GF-D8 (cell line): ENCODE measurements around the gene CLIP1.
"Not testable (repeated sequence)": the region's sequence is repeated elsewhere in the genome, so short reads cannot be mapped to it uniquely, and the experiment has no call there.

Experiments
- DNase-seq: peaks from one replicate; lab custom pipeline; 2025; lab: John Stamatoyannopoulos, UW

The CLIP1 gene

DNA sequence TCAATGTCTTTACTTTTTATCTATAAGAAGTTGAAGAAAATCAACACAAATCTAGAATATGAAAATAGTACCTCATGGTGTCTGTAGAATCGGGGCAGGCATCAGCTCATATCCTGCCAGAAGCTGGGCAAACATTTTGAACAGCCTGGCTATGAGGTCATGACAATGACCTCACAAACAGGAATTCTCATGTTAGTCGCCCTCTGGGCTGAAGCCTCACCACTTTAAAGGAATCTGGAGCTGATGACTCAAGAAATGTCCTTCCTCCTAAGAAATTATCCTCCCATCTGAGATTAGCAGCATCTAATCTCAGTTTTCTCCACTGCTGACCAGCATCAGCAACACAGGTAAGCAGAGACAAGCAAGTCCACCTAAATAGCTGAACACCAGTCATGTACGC is 27.1 kb downstream of the CLIP1 start:
- DNase-seq = no peak

DNA sequence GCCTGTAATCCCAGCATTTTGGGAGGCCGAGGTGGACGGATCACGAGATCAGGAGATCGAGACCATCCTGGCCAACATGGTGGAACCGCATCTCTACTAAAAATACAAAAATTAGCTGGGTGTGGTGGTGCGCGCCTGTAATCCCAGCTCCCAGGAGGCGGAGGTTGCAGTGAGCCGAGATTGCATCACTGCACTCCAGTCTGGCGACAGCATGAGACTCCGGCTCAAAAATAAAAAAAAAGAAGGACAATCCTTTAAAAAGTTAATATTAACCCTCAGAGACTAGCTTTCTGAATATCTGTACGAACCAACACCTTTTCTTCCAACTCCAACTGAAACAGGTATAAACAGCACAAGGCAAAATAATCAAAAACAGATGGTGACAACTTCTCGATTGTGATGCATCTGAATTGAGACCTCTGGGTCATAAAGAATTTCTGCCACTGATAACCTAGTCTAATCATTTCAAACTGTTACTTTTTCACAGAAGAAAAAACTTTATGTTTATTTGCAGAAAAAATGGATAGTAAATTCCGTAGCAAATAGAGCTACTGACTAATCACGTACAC is 27.8 kb downstream of the CLIP1 start:
- DNase-seq = no peak

DNA sequence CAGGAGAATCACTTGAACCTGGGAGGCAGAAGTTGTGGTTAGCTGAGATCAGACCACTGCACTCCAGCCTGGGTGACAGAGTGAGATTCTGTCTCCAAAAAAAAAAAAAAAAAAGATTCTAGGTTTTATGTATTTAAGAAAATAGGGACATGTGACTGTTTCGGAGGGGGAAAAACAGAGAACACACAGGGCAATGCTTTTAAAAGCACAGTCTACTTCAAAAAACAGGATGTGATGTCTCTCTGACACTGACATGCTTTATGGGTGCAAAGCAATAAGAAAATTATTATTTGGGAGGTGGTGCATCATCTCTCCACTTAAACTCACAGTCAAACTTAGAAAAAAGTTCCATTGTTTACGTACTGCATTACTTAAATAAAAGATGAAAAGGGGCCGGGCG is 28.7 kb downstream of the CLIP1 start:
- no peak for DNase-seq

DNA sequence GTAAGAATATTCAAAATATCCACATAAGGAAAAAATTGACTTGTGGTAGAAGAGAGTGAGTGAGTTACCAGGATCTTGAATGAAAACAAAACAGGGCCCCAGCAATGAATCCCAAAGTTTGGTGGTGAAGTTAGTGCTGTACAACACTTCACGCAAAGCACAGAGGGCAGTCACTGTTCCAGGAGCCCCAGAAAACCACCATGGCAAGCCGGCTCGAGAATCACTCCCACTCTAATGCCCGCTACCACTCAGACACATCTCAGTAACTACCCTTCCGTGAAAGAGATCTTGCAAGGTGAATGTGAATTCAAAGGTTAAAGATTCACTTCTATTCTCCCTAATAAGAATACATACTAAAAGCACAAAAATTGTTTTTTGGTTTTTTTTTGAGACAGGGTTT is 30.1 kb downstream of the CLIP1 start:
- no peak for DNase-seq

DNA sequence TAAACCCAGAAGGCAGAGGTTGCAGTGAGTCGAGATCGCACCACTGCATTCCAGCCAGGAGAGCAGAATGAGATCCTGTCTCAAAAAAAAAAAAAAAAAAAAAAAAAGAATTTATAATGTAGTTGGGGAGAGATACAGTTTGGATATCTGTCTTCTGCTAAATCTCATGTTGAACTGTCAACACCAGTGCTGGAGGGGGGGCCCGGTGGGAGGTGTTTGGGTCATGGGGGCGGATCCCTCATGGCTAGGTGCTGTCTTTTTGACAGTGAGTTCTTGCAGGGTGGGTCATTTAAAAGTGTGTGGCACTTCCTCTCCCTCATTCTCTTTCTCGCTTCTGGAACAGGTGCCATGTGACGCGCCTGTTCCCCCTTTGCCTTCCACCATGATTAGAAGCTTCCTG is 32.8 kb downstream of the CLIP1 start:
- DNase-seq = no peak

DNA sequence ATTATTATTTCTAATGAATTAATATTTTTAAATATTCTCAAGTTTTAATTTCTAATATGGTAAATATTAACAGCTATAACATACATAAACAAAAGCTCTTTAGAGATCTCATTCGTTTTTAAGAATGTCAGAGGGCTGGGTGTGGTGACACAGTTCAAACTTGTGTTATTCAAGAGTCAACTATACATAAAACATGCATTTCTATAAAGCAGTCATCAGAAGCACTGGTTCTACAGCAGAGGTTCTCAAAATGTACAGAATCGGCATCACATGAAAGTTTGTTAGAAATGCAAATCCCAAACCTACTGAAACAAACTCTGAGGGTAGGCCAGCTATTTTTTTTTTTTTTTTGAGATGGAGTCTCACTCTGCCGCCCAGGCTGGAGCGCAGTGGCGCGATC is 34.6 kb downstream of the CLIP1 start:
- DNase-seq = no peak

DNA sequence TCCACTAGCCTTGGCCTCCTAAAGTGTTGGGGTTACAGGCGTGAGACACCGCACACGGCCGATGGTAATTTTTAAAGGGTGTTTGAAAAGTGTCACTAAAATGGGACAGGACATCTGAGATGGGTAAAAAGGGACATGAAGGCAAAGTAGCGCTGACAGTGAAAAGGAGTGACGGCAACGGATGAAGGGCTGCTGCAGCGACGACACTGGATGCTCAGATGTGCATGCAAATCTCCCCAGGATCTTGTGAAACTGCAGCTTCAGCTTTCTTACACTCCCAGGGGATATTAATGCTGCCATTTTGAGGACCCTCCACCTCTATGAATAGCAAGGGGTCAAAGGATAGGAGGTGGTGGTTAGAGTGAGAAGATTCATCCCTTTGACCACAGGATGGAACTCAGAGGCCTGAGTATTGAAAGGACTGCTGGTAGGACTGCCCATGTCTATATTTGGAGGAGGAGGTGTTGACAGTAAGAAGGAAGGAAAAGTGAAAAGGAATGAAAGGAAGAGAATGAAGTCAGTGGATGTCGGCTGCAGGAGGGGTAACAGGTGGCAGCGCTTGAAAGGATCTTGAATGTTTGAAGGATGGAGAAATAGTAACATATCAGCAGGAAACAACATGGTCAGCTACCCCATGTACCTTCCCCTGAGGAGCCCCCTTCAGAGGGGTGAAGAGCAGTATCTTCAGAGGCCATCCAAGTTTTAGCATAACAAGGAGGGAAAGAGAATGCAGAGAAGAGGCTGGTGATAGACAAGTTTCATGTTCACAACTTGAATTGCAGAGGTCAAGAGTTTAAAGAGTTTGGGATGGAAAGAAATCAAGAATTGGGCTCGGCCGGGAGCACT is 37.1 kb downstream of the CLIP1 start:
- DNase-seq = no peak

DNA sequence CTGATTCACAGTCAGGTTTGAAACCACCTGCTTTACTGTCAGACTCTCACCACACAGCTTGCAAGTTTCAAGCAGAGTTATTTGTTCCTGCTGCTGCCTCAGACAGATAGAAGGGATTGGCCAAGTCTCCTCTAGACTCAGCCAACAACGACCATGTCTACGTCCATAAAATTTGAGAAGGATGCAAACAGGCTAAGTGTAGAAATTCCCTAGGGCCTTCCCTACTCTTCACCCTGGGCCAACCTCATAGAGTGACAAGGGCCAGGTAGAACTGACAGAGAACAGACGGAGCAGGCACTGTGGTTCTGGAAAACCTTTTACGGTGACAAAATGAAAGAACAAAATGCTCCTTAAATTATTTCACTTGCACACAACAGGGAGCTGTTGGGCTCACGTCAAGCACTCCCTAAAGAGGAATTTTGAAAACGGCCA is 39.5 kb downstream of the CLIP1 start:
- DNase-seq = no peak

DNA sequence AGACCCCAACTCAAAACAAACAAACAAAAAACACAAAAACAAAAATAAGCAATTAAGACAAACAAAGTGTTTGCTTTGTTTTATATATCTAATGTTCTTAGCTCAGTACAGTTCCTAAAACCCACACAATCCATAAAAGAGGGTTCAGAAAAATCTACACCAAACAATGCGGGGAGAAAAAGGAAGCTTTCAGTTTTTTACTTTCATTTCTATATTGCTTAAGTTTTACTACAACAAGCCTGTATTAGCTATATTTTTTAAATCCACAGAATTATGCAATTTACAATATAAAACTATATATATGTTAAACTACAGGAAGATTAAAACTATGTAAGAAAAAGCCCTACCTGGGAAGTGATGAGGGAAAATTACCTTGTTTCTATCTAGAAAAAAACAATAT is 41.4 kb downstream of the CLIP1 start:
- no peak for DNase-seq

DNA sequence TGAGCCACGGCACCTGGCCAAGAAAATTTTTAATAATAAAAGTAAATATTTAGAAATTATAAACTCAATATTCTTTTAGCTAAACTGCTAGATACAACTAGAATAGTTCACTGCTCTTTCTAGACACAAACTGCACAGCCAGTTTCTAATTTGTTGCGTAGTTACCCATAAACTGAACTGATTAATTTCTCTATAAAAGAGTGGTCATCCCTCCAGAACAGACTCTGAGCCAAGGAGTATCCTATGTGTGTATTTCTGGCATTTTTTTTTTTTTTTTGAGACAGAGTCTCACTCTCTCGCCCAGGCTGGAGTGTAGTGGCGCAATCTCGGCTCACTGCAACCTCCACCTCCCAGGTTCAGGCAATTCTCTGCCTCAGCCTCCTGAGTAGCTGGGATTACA is 45.7 kb downstream of the CLIP1 start:
- not testable (repeated sequence) for DNase-seq

DNA sequence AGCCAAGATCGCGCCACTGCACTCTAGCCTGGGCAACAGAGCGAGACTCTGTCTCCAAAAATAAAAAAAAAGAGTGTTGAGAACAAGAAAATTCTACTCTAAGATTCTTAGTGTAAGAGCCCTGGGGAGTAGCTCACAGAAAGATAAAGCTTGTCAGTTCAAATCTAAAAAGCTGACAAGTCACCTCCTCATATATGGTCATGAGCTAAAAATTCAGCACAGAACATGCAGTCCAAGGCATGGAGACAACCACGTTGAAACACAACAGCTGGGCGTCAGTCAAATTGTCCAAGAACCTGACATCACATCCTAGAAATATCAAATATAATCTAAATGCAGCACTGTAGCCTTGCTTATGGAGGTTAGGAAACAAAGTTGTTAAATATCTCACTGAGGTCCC is 47.8 kb downstream of the CLIP1 start:
- DNase-seq = no peak

DNA sequence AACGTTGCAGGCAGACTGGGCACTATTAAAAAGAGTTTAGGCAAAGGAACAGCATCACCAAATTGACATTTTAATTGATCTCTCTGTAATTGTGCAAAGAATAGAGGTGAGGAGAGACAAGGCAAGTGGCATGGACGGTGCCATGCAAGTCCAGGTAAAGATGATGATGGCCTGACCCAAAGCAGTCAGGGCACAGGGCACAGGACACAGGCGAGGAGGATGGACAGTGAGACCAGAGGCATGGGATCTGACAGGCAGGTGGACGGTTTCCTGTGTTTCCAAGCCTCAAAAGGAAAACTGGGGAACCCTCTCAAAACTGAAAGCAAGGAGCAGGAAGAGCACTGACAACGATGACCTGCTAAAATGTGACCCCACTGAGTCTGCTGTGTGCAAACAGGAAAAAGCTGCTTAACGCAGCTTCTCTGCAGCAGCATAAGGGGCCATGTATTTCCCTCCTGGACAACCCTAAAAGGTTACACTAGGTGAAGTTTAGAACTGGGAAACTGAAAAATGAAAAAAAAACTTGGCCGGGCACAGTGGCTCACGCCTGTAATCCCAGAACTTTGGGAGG is 50.9 kb downstream of the CLIP1 start:
- DNase-seq = no peak

DNA sequence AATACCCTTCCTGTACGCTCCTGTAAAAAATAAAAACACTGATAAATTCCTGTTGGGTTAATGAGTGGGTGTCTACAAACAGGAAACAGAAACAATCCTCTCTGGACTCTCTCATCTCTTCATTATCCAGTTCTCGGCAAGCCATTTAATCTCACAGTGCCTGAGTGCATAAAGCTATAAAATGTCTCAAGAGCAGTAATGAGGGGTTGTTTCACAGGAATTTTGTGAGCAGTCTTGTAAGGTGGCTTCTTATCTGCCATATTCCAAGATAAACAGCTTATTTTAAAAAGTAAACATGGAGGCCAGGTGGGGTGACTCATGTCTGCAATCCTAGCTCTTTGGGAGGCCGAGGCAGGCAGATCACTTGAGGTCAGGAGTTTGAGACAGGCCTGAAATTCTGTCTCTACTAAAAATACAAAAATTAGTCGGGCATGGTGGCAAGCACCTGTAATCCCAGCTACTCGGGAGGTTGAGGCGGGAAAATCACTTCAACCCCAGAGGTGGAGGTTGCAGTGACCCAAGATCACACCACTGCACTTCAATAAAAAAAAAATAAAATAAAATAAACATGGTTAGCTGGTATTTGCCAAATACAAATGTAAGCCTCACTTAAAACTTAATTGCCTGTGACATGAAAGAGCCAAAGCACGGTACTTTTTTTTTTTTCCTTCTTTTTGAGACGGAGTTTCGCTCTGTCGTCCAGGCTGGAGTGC is 54.0 kb downstream of the CLIP1 start:
- DNase-seq = no peak

DNA sequence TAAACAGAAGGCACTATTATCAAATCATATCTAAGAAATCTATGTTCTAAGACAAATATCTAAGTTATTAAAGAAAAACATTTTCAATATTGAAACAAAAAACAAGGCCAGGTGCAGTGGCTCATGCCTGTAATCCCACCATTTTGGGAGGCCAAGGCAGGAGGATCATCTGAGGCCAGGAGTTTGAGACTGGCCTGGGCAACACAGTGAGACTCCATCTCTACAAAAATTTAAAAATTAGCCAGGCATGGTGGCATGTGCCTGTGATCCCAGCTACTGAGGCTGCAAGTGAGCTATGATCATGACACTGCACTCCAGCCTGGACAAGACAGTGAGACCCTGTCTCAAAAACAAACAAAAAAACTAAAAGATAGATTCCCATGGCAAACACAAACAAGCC is 54.8 kb downstream of the CLIP1 start:
- not testable (repeated sequence) for DNase-seq

DNA sequence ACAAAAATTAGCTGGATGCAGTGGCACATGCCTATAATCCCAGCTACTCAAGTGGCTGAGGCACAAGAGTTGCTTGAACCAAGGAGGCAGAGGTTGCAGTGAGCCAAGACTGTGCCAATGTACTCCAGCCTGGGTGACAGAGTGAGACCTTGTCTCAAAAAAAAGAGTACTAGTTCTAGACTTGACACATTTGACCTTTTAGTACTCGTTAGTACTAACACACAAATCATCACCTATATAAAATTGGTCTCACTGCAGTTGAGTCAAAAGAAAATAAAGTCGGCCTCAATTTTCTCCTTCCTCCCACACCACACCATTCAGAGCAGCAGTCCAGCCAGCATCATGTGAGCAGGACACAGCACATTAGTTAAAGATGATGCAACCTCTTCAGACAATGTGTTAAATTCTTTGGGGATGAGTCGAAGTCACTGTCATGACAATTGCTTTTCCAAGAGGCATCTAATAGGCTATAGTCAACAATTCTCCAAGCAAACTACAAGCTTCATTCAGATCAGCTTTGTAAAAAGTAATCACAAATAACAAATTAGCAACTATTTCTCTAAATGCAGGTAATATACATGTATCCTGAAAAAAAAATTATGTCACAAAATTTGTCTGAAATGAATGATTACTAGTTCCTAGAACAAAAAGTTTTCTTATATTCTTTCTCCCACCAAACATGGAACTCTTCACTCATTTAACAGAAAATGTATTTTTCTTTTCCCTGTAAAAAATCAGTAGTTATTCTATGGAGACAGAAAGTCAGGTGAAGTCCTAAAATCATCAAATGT is 55.6 kb downstream of the CLIP1 start:
- no peak for DNase-seq

DNA sequence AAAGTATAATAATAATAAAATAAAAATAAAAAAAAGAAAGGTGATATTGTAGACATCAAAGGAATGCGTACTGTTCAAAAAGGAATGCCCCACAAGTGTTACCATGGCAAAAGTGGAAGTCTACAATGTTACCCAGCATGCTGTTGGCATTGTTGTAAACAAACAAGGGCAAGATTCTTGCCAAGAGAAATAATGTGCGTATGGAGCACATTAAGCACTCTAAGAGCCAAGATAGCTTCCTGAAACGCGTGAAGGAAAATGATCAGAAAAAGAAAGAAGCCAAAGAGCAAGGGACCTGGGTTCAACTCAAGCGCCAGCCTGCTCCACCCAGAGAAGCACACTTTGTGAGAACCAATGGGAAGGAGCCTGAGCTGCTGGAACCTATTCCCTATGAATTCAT is 57.2 kb downstream of the CLIP1 start:
- DNase-seq = not testable (repeated sequence)

DNA sequence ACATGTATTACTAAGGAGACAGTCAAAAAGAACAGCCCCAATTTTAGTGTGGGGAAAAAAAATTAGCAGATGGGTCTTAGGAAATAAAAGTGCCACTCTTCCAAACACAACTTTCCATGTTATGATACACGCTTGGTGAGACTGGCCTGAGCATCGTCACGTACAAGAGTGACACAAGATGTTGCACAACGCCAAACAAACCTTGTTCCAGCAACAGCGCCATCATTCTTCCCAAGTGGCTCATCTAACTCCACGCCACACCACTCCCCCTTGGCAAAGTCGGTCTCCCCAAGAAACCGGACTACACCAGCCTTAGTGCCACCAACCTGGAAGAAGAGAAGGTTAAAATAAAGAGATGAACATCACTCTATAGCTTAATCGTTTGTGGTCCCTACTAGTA is 58.7 kb downstream of the CLIP1 start:
- no peak for DNase-seq

DNA sequence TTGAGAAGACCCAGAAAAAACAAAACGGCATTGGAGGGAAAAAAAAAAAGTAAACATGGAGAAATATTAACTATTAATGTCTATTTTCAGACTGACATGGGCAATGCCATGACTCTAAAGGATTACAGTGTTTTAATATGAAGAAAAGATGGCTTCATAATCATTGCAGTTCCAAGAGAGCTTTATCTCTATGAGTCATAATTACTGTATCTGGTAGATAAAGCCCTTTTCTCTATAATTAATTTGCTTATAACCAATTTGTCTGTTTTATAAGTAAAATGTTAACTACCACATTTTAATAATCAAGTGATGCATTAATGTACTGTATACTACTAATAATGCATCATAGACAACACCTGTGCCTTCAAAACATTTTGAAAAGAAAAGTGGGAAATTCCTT is 59.7 kb downstream of the CLIP1 start:
- no peak for DNase-seq

DNA sequence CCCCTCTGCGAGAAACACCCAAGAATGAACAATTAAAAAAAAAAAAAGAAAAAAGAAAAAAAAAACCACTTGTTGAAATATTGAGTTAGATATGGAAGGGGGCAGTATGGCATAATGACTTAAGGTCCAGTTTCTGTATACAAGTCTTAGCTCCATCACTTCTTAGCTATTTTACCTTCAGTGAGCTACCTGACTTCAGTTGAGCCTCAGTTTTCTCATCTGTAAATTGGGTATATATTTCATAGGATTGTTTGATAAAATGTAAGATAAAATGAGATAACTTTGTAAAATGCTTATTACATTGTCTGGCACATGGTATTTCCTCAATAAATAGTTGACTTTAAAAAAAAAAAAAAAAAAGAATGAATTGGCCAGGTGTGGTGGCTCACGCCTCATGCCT is 64.1 kb downstream of the CLIP1 start:
- DNase-seq = not testable (repeated sequence)

DNA sequence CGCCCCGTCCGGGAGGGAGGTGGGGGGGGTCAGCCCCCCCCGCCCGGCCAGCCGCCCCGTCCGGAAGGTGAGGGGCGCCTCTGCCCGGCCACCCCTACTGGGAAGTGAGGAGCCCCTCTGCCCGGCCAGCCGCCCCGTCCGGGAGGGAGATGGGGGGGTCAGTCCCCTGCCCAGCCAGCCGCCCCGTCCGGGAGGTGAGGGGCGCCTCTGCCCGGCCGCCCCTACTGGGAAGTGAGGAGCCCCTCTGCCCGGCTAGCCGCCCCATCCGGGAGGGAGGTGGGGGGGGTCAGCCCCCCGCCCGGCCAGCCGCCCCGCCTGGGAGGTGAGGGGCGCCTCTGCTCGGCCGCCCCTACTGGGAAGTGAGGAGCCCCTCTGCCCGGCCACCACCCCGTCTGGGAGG is 64.9 kb downstream of the CLIP1 start:
- not testable (repeated sequence) for DNase-seq

DNA sequence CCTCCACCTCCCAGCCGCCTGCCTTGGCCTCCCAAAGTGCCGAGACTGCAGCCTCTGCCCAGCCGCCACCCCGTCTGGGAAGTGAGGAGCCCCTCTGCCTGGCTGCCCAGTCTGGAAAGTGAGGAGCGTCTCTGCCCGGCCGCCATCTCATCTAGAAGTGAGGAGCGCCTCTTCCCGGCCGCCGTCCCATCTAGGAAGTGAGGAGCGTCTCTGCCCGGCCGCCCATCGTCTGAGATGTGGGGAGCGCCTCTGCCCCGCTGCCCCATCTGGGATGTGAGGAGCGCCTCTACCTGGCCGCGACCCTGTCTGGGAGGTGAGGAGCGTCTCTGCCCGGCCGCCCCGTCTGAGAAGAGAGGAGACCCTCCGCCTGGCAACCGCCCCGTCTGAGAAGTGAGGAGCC is 65.5 kb downstream of the CLIP1 start:
- not testable (repeated sequence) for DNase-seq

DNA sequence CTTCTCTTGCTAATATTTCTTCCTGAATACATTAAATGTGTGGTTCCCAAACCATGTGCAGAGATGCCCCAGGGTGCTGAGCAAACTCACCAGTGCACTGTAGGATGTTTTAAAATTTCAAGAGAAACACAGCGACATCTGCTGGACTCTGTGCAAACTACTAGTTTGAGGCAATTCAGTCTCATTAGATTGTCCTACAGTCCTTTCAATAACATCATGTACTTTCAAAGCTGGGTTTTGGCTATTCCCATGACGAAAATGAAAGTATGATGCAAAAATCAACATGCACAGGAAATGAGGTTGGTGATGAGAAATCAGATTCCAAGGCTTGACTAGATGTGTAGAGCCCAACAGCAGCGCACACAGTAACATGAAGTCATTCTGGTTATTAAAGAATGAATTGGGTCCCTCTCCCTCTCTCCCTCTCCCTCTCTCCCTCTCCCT is 66.3 kb downstream of the CLIP1 start:
- peak; percentile 23 for DNase-seq
